ENCODE results near the gene ESR1.
"Not testable (repeated sequence)": the region's sequence is repeated elsewhere in the genome, so short reads cannot be mapped to it uniquely, and the experiment has no call there.

Gene ESR1

GRCh38 chr6:151814614-151815013 lies 7.1 kb downstream of the ESR1 start:
- DNase-seq: no peak

GRCh38 chr6:151822252-151823111 lies 15.0 kb downstream of the ESR1 start:
- no peak for DNase-seq

- DNase-seq: no peak
Measured at GRCh38 chr6:151826517-151827142, 19.1 kb downstream of the ESR1 start.

GRCh38 chr6:151832710-151833109 lies 25.2 kb downstream of the ESR1 start:
- DNase-seq: no peak

GRCh38 chr6:151835396-151835795 lies 27.9 kb downstream of the ESR1 start:
- no peak for DNase-seq

GRCh38 chr6:151837223-151837622 lies 29.7 kb downstream of the ESR1 start:
- DNase-seq: no peak

- DNase-seq: no peak
Measured at GRCh38 chr6:151842816-151843215, 35.3 kb downstream of the ESR1 start.

GRCh38 chr6:151847064-151847463 lies 39.6 kb downstream of the ESR1 start:
- DNase-seq: no peak

GRCh38 chr6:151850479-151851003 lies 43.1 kb downstream of the ESR1 start:
- DNase-seq: no peak

GRCh38 chr6:151858294-151858693 lies 50.8 kb downstream of the ESR1 start:
- DNase-seq: no peak

GRCh38 chr6:151862461-151862860 lies 55.0 kb downstream of the ESR1 start:
- DNase-seq: no peak

GRCh38 chr6:151867361-151867869 lies 59.9 kb downstream of the ESR1 start:
- not testable (repeated sequence) for DNase-seq

- DNase-seq: no peak
Measured at GRCh38 chr6:151869345-151869744, 61.9 kb downstream of the ESR1 start.

GRCh38 chr6:151869787-151870186 lies 62.3 kb downstream of the ESR1 start:
- DNase-seq: no peak

GRCh38 chr6:151870375-151870774 lies 62.9 kb downstream of the ESR1 start:
- DNase-seq: no peak

- no peak for DNase-seq
Measured at GRCh38 chr6:151875524-151875923, 68.0 kb downstream of the ESR1 start.

GRCh38 chr6:151876122-151876521 lies 68.6 kb downstream of the ESR1 start:
- DNase-seq: no peak

GRCh38 chr6:151877458-151877857 lies 70.0 kb downstream of the ESR1 start:
- no peak for DNase-seq

GRCh38 chr6:151881231-151881630 lies 73.7 kb downstream of the ESR1 start:
- no peak for DNase-seq

- no peak for DNase-seq
Measured at GRCh38 chr6:151882206-151882605, 74.7 kb downstream of the ESR1 start.

- DNase-seq: no peak
Measured at GRCh38 chr6:151885234-151885633, 77.8 kb downstream of the ESR1 start.

GRCh38 chr6:151891524-151891923 lies 84.0 kb downstream of the ESR1 start:
- no peak for DNase-seq

- not testable (repeated sequence) for DNase-seq
Measured at GRCh38 chr6:151894426-151894825, 86.9 kb downstream of the ESR1 start.

- DNase-seq: not testable (repeated sequence)
Measured at GRCh38 chr6:151899221-151899620, 91.7 kb downstream of the ESR1 start.

All from CD4-positive, alpha-beta T cell treated with Interferon gamma for 1 hour (primary cell).